WTC11 (cell line): Measurements from ENCODE around the gene DNLZ.

Experiments
- ESRRA ChIP-seq: sonication (generic); formaldehyde crosslinking; IDR thresholded peaks from 2 replicates; pipeline ENCODE4 v1.8.1; 2022; ENCODE audit warnings: mild to moderate bottlenecking, missing genetic modification reagents, borderline replicate concordance
- SMAD3 ChIP-seq: sonication (generic); formaldehyde crosslinking; IDR thresholded peaks from 2 replicates; pipeline ENCODE4 v1.8.0; 2022; ENCODE audit warnings: missing genetic modification reagents, mild to moderate bottlenecking, borderline replicate concordance
- TCF7 ChIP-seq: sonication (generic); formaldehyde crosslinking; IDR thresholded peaks from 2 replicates; pipeline ENCODE4 v1.8.0; 2022; ENCODE audit warnings: mild to moderate bottlenecking, low read depth, missing genetic modification reagents, moderate library complexity
- TEAD4 ChIP-seq: sonication (generic); formaldehyde crosslinking; IDR thresholded peaks from 2 replicates; pipeline ENCODE4 v1.8.0; 2022; ENCODE audit warnings: mild to moderate bottlenecking, missing genetic modification reagents
- TP53 ChIP-seq: sonication (generic); formaldehyde crosslinking; IDR thresholded peaks from 2 replicates; pipeline ENCODE4 v1.8.1; 2023; ENCODE audit warnings: mild to moderate bottlenecking, missing genetic modification reagents
- ZNF396 ChIP-seq: fragments of 250-450 bp; sonication (Bioruptor Pico); IDR thresholded peaks from 2 replicates; pipeline ENCODE4 v1.8.0; 2021; ENCODE audit warnings: mild to moderate bottlenecking, moderate library complexity, borderline replicate concordance
- TF ChIP-seq, protein P1 (sequence below): fragments of 200-600 bp; IDR thresholded peaks from 2 replicates; pipeline ENCODE4 v1.8.0; 2022; ENCODE audit warnings: antibody characterized with exemption
- TF ChIP-seq, protein P2 (sequence below): sonication (generic); formaldehyde crosslinking; IDR thresholded peaks from 2 replicates; pipeline ENCODE4 v1.8.1; 2022; ENCODE audit warnings: missing genetic modification reagents, borderline replicate concordance
- TF ChIP-seq, protein P3 (sequence below): sonication (generic); formaldehyde crosslinking; IDR thresholded peaks from 2 replicates; pipeline ENCODE4 v1.8.1; 2023; ENCODE audit warnings: mild to moderate bottlenecking, missing genetic modification reagents
- TF ChIP-seq, protein P4 (sequence below): sonication (generic); formaldehyde crosslinking; IDR thresholded peaks from 2 replicates; pipeline ENCODE4 v1.8.1; 2023; ENCODE audit warnings: mild to moderate bottlenecking, missing genetic modification reagents, moderate library complexity
- TF ChIP-seq, protein P5 (sequence below): sonication (generic); formaldehyde crosslinking; IDR thresholded peaks from 2 replicates; pipeline ENCODE4 v1.8.1; 2023; ENCODE audit warnings: mild to moderate bottlenecking, missing genetic modification reagents, moderate library complexity
- TF ChIP-seq, protein P6 (sequence below): sonication (generic); formaldehyde crosslinking; IDR thresholded peaks from 2 replicates; pipeline ENCODE4 v1.8.0; 2023; ENCODE audit warnings: mild to moderate bottlenecking, missing genetic modification reagents
- TF ChIP-seq, protein P7 (sequence below): sonication (generic); formaldehyde crosslinking; conservative IDR thresholded peaks from 2 replicates; pipeline ENCODE4 v1.8.1; 2023; ENCODE audit warnings: mild to moderate bottlenecking, low read depth, missing genetic modification reagents, moderate library complexity

DNA sequence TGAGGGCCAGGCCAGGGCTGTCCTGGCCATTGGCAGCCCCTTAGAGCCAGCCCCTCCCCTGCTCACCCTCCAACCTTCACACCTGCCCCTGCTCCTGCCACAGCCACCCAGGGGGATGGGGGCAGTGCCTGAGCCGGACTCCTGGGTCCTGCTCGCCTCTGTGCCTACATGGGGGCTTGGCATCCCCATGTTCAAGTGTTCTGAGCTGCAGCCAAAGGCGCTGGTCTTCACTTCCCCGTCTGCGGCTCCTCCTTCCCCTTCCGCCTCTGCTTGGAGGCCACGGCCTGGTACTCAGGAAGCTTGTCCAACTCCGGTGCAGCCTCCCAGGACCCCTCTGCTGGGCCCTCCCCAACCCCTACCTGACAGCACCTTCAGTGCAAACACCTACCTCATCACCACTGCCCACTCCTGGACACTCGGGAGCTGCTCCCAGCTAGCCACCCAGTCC lies 2.3 kb upstream of the DNLZ start:
- TF ChIP-seq, protein P1, sequence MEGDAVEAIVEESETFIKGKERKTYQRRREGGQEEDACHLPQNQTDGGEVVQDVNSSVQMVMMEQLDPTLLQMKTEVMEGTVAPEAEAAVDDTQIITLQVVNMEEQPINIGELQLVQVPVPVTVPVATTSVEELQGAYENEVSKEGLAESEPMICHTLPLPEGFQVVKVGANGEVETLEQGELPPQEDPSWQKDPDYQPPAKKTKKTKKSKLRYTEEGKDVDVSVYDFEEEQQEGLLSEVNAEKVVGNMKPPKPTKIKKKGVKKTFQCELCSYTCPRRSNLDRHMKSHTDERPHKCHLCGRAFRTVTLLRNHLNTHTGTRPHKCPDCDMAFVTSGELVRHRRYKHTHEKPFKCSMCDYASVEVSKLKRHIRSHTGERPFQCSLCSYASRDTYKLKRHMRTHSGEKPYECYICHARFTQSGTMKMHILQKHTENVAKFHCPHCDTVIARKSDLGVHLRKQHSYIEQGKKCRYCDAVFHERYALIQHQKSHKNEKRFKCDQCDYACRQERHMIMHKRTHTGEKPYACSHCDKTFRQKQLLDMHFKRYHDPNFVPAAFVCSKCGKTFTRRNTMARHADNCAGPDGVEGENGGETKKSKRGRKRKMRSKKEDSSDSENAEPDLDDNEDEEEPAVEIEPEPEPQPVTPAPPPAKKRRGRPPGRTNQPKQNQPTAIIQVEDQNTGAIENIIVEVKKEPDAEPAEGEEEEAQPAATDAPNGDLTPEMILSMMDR = no peak
- TF ChIP-seq, protein P2, sequence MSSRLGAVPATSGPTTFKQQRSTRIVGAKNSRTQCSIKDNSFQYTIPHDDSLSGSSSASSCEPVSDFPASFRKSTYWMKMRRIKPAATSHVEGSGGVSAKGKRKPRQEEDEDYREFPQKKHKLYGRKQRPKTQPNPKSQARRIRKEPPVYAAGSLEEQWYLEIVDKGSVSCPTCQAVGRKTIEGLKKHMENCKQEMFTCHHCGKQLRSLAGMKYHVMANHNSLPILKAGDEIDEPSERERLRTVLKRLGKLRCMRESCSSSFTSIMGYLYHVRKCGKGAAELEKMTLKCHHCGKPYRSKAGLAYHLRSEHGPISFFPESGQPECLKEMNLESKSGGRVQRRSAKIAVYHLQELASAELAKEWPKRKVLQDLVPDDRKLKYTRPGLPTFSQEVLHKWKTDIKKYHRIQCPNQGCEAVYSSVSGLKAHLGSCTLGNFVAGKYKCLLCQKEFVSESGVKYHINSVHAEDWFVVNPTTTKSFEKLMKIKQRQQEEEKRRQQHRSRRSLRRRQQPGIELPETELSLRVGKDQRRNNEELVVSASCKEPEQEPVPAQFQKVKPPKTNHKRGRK (CRISPR knock-in tag) = no peak
- TF ChIP-seq TP53 (no peak), ESRRA (CRISPR knock-in tag) (no peak), TEAD4 (CRISPR knock-in tag) (no peak), TCF7 (CRISPR knock-in tag) (no peak), SMAD3 (CRISPR knock-in tag) (no peak), ZNF396 (CRISPR knock-in tag) (no peak)
- TF ChIP-seq, protein P3, sequence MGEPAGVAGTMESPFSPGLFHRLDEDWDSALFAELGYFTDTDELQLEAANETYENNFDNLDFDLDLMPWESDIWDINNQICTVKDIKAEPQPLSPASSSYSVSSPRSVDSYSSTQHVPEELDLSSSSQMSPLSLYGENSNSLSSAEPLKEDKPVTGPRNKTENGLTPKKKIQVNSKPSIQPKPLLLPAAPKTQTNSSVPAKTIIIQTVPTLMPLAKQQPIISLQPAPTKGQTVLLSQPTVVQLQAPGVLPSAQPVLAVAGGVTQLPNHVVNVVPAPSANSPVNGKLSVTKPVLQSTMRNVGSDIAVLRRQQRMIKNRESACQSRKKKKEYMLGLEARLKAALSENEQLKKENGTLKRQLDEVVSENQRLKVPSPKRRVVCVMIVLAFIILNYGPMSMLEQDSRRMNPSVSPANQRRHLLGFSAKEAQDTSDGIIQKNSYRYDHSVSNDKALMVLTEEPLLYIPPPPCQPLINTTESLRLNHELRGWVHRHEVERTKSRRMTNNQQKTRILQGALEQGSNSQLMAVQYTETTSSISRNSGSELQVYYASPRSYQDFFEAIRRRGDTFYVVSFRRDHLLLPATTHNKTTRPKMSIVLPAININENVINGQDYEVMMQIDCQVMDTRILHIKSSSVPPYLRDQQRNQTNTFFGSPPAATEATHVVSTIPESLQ (CRISPR knock-in tag) = no peak
- TF ChIP-seq, protein P4, sequence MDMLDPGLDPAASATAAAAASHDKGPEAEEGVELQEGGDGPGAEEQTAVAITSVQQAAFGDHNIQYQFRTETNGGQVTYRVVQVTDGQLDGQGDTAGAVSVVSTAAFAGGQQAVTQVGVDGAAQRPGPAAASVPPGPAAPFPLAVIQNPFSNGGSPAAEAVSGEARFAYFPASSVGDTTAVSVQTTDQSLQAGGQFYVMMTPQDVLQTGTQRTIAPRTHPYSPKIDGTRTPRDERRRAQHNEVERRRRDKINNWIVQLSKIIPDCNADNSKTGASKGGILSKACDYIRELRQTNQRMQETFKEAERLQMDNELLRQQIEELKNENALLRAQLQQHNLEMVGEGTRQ (CRISPR knock-in tag) = no peak
- TF ChIP-seq, protein P5, sequence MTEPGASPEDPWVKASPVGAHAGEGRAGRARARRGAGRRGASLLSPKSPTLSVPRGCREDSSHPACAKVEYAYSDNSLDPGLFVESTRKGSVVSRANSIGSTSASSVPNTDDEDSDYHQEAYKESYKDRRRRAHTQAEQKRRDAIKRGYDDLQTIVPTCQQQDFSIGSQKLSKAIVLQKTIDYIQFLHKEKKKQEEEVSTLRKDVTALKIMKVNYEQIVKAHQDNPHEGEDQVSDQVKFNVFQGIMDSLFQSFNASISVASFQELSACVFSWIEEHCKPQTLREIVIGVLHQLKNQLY (CRISPR knock-in tag) = no peak
- TF ChIP-seq, protein P6, sequence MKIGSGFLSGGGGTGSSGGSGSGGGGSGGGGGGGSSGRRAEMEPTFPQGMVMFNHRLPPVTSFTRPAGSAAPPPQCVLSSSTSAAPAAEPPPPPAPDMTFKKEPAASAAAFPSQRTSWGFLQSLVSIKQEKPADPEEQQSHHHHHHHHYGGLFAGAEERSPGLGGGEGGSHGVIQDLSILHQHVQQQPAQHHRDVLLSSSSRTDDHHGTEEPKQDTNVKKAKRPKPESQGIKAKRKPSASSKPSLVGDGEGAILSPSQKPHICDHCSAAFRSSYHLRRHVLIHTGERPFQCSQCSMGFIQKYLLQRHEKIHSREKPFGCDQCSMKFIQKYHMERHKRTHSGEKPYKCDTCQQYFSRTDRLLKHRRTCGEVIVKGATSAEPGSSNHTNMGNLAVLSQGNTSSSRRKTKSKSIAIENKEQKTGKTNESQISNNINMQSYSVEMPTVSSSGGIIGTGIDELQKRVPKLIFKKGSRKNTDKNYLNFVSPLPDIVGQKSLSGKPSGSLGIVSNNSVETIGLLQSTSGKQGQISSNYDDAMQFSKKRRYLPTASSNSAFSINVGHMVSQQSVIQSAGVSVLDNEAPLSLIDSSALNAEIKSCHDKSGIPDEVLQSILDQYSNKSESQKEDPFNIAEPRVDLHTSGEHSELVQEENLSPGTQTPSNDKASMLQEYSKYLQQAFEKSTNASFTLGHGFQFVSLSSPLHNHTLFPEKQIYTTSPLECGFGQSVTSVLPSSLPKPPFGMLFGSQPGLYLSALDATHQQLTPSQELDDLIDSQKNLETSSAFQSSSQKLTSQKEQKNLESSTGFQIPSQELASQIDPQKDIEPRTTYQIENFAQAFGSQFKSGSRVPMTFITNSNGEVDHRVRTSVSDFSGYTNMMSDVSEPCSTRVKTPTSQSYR (CRISPR knock-in tag) = no peak
- TF ChIP-seq, protein P7, sequence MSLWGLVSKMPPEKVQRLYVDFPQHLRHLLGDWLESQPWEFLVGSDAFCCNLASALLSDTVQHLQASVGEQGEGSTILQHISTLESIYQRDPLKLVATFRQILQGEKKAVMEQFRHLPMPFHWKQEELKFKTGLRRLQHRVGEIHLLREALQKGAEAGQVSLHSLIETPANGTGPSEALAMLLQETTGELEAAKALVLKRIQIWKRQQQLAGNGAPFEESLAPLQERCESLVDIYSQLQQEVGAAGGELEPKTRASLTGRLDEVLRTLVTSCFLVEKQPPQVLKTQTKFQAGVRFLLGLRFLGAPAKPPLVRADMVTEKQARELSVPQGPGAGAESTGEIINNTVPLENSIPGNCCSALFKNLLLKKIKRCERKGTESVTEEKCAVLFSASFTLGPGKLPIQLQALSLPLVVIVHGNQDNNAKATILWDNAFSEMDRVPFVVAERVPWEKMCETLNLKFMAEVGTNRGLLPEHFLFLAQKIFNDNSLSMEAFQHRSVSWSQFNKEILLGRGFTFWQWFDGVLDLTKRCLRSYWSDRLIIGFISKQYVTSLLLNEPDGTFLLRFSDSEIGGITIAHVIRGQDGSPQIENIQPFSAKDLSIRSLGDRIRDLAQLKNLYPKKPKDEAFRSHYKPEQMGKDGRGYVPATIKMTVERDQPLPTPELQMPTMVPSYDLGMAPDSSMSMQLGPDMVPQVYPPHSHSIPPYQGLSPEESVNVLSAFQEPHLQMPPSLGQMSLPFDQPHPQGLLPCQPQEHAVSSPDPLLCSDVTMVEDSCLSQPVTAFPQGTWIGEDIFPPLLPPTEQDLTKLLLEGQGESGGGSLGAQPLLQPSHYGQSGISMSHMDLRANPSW (CRISPR knock-in tag) = no peak
